Endothelial cell of umbilical vein (primary cell): ENCODE data around the gene COMMD9.

Experiments used
- CTCF ChIP-seq, 2 donors: IDR thresholded peaks; 1 replicate in 1 of 2; 2 replicates in 1 of 2; pipeline ENCODE4 v1.5.1; 2011; ENCODE audit warnings: low read length in 2 of 2, mild to moderate bottlenecking in 2 of 2, moderate library complexity in 2 of 2, control low read depth in 1 of 2, inconsistent platforms in 1 of 2, low read depth in 1 of 2; ENCODE audit not compliant: insufficient read depth in 1 of 2; ENCODE audit errors: extremely low read depth in 1 of 2
- EZH2 ChIP-seq: IDR thresholded peaks from 2 replicates; pipeline ENCODE4 v1.6.1; 2012; ENCODE audit warnings: borderline replicate concordance, low read depth, mild to moderate bottlenecking, moderate library complexity, low read length, inconsistent platforms; ENCODE audit not compliant: severe bottlenecking
- FOS ChIP-seq: IDR thresholded peaks from 2 replicates; pipeline ENCODE4 v1.6.1; 2011; ENCODE audit warnings: mild to moderate bottlenecking, low read length, moderate library complexity, borderline replicate concordance; ENCODE audit not compliant: insufficient read depth
- JUN ChIP-seq: IDR thresholded peaks from 2 replicates; pipeline ENCODE4 v1.6.1; 2011; ENCODE audit warnings: borderline replicate concordance, low read depth; ENCODE audit not compliant: insufficient read length, insufficient read depth
- MAX ChIP-seq: IDR thresholded peaks from 2 replicates; pipeline ENCODE4 v1.6.1; 2011; ENCODE audit not compliant: insufficient read depth, insufficient read length
- MYC ChIP-seq: IDR thresholded peaks from one replicate; pipeline ENCODE4 v1.6.1; 2011; ENCODE audit warnings: mild to moderate bottlenecking, low read depth, low read length
- POLR2A ChIP-seq: IDR thresholded peaks from 2 replicates; pipeline ENCODE4 v1.6.1; 2012; ENCODE audit warnings: low read depth, mild to moderate bottlenecking, control low read depth, low read length
- POLR2AphosphoS5 ChIP-seq: IDR thresholded peaks from 2 replicates; pipeline ENCODE4 v1.6.1; 2012; ENCODE audit warnings: low read depth, mild to moderate bottlenecking, control low read depth, low read length, moderate library complexity; ENCODE audit not compliant: insufficient read depth

- no peak for TF ChIP-seq POLR2A
- no peak for TF ChIP-seq POLR2AphosphoS5
- TF ChIP-seq CTCF (IDR thresholded peaks at IDR 0.05; ENCODE audit: extremely low read depth in 1 of 2, insufficient read depth in 1 of 2, low read depth in 1 of 2, low read length in 2 of 2), result peak; percentile 80 to 86
- no peak for TF ChIP-seq EZH2
- TF ChIP-seq JUN, result no peak
- no peak for TF ChIP-seq MAX
- no peak for TF ChIP-seq MYC
- TF ChIP-seq FOS, result no peak
Measured at GRCh38 chr11:36258730-36259360, 30.4 kb downstream of the COMMD9 start.
